Small intestine (tissue), 16 donors: Measurements from ENCODE around the gene IHH. TPM values are rescaled to one million over a fixed set of nuclear protein-coding genes. Genes with fewer than 3 reads are reported as not detected.

Experiments
- DNase-seq, 2 donors: peaks; one replicate each; pipeline versions ENCODE4 v3.0.0 to v3.0.0-alpha.2; 2013
- FAIRE-seq: peaks from 2 replicates; lab custom pipeline; 2012; peaks lifted over from hg19 to GRCh38; lab: Jason Lieb, UNC
- H3K27ac ChIP-seq, 3 donors: one replicate each; pipeline ENCODE4 v1.5.1; 2013; ENCODE audit warnings: low read length in 2 of 3, mild to moderate bottlenecking in 2 of 3, control low read depth in 1 of 3, inconsistent platforms in 1 of 3, low read depth in 1 of 3, moderate library complexity in 1 of 3
- H3K27me3 ChIP-seq, 3 donors: one replicate each; pipeline ENCODE4 v1.6.1; 2013; ENCODE audit warnings: low read length in 3 of 3, inconsistent platforms in 1 of 3; ENCODE audit not compliant: control insufficient read depth in 3 of 3, insufficient read depth in 3 of 3
- H3K36me3 ChIP-seq, 3 donors: one replicate each; pipeline ENCODE4 v1.6.1; 2013; ENCODE audit warnings: low read length in 3 of 3, inconsistent platforms in 1 of 3, low read depth in 1 of 3, mild to moderate bottlenecking in 1 of 3, moderate library complexity in 1 of 3; ENCODE audit not compliant: control insufficient read depth in 3 of 3, insufficient read depth in 2 of 3
- H3K4me1 ChIP-seq, 3 donors: one replicate each; pipeline ENCODE4 v1.6.1; 2013; ENCODE audit warnings: low read length in 2 of 3, inconsistent platforms in 1 of 3, low read depth in 1 of 3, mild to moderate bottlenecking in 1 of 3, moderate library complexity in 1 of 3; ENCODE audit not compliant: control insufficient read depth in 3 of 3, insufficient read depth in 2 of 3
- H3K4me3 ChIP-seq, 3 donors: one replicate each; pipeline ENCODE4 v1.5.1; 2013; ENCODE audit warnings: low read length in 3 of 3, control low read depth in 1 of 3, inconsistent platforms in 1 of 3, low read depth in 1 of 3, mild to moderate bottlenecking in 1 of 3, moderate library complexity in 1 of 3
- H3K9me3 ChIP-seq, 2 donors: one replicate each; pipeline ENCODE4 v1.6.1; 2013; ENCODE audit warnings: low read depth in 1 of 2, low read length in 1 of 2; ENCODE audit not compliant: control insufficient read depth in 2 of 2, insufficient read depth in 1 of 2
- WGBS, 3 donors: extraction: QIAGEN DNeasy Blood & Tissue Kit; methylation state at CpG; one replicate each; pipeline ENCODE4 v1.1.7; 2013; 5-methylcytosine and 5-hydroxymethylcytosine counted together
- long read RNA-seq, 10 donors: transcript quantifications; one replicate each; lab custom pipeline, GENCODE V29; 2026
- polyA plus RNA-seq, 4 donors: library from polyadenylated mRNA; stranded (reverse) in 3 of 4; unstranded in 1 of 4; fragments of 200-250 nt in 3 of 4; fragments of 120-200 nt in 1 of 4; gene quantifications; one replicate each; pipeline versions ENCODE4 v1.2.1 to v1.2.3, GENCODE V29; 2013
- donor health status: healthy with polysubstance abuse.
- donor health status: control.
- donor health status: control.
- donor health status: Bipolar disorder and iron deficiency.
- donor health status: healthy.

IHH gene
- polyA plus RNA-seq, result 10 to 100 TPM; 13.5 to 95.4 (median 29.1) TPM
- long read RNA-seq, donor 1, result 0 reads
- long read RNA-seq, donor 2, transcript IHH-201 (3 exons, 2,023 nt), result major isoform, 6 of 6 reads
- long read RNA-seq, donor 2, partial matches to known transcripts, result 0 of 6 reads
- long read RNA-seq, donor 2, other reads (novel, unspliced or antisense), result 0 of 6 reads
- long read RNA-seq, donor 3, transcript IHH-201 (3 exons, 2,023 nt), result major isoform, 5 of 5 reads
- long read RNA-seq, donor 3, partial matches to known transcripts, result 0 of 5 reads
- long read RNA-seq, donor 3, other reads (novel, unspliced or antisense), result 0 of 5 reads
- long read RNA-seq, donor 4, result 0 reads
- long read RNA-seq, donor 5, partial matches to known transcripts, result 0 of 2 reads
- long read RNA-seq, donor 5, other reads (novel, unspliced or antisense), result 0 of 2 reads
- long read RNA-seq, donor 6, transcript IHH-201 (3 exons, 2,023 nt), result major isoform, 13 of 13 reads
- long read RNA-seq, donor 6, partial matches to known transcripts, result 0 of 13 reads
- long read RNA-seq, donor 6, other reads (novel, unspliced or antisense), result 0 of 13 reads
- long read RNA-seq, donor 7, result 0 reads
- long read RNA-seq, donor 8, result 0 reads
- long read RNA-seq, donor 9, partial matches to known transcripts, result 0 of 2 reads
- long read RNA-seq, donor 9, other reads (novel, unspliced or antisense), result 0 of 2 reads
- long read RNA-seq, donor 10, transcript IHH-201 (3 exons, 2,023 nt), result major isoform, 25 of 25 reads
- long read RNA-seq, donor 10, partial matches to known transcripts, result 0 of 25 reads
- long read RNA-seq, donor 10, other reads (novel, unspliced or antisense), result 0 of 25 reads

GRCh38 chr2:219060821-219061791 lies at the start of gene IHH:
Gene IHH (minus strand): TSS chr2:219060921. CDS start chr2:219060467, 454 bp downstream.
- H3K4me1 ChIP-seq, result peaks cover 0 to 27% (median 9%) of the 10 kb centered on the region in 3 donors
- H3K27ac ChIP-seq, result peak within 1 kb of the TSS; percentile 10 to 94 (median 86)
- no peaks in the 10 kb centered on the region for H3K9me3 ChIP-seq
- peaks cover 0 to 34% (median 32%) of the 10 kb centered on the region in 3 donors for H3K27me3 ChIP-seq
- DNase-seq (peak; percentile 88 to 91), FAIRE-seq (no peak)
- H3K36me3 ChIP-seq, result peaks cover 0 to 38% (median 0%) of the 10 kb centered on the region in 3 donors
- H3K4me3 ChIP-seq, result peak within 1 kb of the TSS; percentile 63 to 99 (median 91)
- 2% methylated on average over 32 to 76 of the region's 76 CpGs for WGBS, 3 donors

DNA sequence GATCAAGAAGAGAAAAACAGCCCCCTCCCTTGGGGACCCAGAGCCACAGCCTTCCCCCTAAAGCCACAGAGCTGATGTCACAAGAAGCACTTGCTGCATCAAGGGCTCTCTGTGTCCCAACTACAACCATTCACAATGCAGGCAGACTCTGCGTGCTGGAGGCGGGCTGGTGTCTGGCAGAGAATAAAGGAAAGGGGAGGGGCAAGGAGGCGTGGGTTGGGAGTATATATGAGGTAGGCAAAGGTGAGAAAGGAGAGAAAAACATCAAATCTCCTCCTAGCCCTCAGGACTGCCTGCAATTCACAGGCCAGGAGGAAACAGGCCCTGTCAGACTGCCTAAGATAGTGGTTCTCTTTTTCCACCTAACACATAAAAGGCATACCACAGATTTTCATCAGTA lies 48.8 kb upstream of the IHH start:
- H3K36me3 ChIP-seq, result peaks cover 0 to 3% (median 0%) of the 10 kb centered on the region in 3 donors
- no peaks in the 10 kb centered on the region for H3K9me3 ChIP-seq
- 16 to 52% (median 29%) methylated on average over 3 of the region's 3 CpGs for WGBS, 3 donors
- H3K27me3 ChIP-seq, result no peaks in the 10 kb centered on the region
- FAIRE-seq (no peak), DNase-seq (peak; percentile 61 to 82)
- no peak overlapping the region for H3K4me3 ChIP-seq
- H3K4me1 ChIP-seq, result peaks cover 5 to 56% (median 10%) of the 10 kb centered on the region in 3 donors
- H3K27ac ChIP-seq, result peak overlapping the region in 1 of 3 donors; percentile 56

- Histone ChIP-seq H3K36me3 (peaks cover 0 to 3% (median 0%) of the 10 kb centered on the region in 3 donors), H3K4me1 (peaks cover 5 to 52% (median 10%) of the 10 kb centered on the region in 3 donors), H3K27me3 (no peaks in the 10 kb centered on the region), H3K9me3 (no peaks in the 10 kb centered on the region), H3K4me3 (no peak overlapping the region), H3K27ac (no peak overlapping the region)
- 49 to 51% (median 50%) methylated on average over 8 of the region's 8 CpGs for WGBS, 3 donors
- no peak for FAIRE-seq
- no peak for DNase-seq
Observed at GRCh38 chr2:219107758-219108157, 47.0 kb upstream of the IHH start.

DNA sequence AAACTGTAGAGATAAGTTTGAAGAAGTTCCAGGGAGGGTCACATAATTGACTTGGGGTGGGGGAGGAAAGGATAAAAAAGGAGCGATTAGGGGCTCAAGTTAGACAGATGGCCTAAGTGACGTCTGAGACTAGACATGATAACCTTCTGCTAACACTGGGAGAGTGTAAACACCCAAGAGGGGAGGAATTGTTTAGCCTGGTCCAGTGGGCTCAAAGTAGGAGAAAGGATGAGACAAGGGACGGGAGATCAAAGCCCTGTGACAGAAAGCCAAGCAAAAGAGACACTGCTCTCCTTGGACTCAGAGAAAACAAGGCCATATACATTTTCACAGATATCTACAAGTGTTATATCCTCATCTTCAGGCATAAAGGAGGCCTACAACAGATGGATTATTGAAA lies 45.5 kb upstream of the IHH start:
- H3K4me3 ChIP-seq, result no peak overlapping the region
- DNase-seq, result no peak
- H3K27me3 ChIP-seq, result no peaks in the 10 kb centered on the region
- 81 to 86% (median 84%) methylated on average over 3 of the region's 3 CpGs for WGBS, 3 donors
- no peaks in the 10 kb centered on the region for H3K9me3 ChIP-seq
- peaks cover 0 to 9% (median 0%) of the 10 kb centered on the region in 3 donors for H3K36me3 ChIP-seq
- no peak overlapping the region for H3K27ac ChIP-seq
- no peak for FAIRE-seq
- H3K4me1 ChIP-seq, result peaks cover 0 to 37% (median 6%) of the 10 kb centered on the region in 3 donors

DNA sequence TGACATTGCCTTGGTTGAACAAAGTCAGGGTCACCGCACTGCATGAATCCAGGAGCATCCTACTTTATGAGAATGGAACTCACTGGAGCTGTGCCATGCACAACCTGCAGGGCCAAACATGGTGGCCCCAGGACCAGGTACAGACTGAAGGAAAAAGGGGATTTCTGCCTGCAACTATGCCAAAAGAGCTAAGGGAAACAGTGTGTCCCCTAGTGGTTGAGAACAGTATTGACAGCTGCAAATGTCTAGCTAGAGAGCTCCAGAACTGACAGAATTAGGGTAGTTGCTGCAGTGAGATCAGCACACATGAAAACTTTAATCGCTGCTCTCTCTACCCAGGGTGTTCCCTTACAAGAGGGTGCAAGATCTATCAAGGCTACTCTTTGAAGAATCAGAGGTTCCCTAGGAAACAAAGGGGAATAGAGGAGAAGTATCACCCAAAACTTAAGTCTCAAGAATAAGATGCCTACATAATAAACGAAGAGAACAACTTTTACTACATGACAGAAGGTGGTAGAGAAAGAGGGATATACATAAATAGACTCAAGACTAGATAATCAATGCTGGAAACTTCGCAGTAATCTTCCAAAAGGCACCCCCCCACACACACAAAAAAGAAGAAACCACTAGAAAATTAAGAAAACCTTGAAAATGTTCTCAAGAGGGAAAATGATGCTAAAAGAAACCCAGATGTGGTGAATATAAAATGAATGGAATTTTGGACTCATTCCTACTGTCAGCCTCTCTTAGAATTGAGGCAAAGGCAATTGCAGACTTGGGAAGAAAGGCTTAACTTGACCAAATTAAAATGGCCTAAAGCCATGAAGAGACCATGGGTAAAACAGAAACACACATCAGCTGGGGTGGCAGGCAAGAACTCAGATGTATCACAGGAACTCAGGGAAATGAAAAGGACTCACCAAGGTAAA lies 43.6 kb upstream of the IHH start:
- H3K27me3 ChIP-seq, result no peaks in the 10 kb centered on the region
- peaks cover 0 to 7% (median 0%) of the 10 kb centered on the region in 3 donors for H3K36me3 ChIP-seq
- WGBS, 3 donors, result 78 to 86% (median 81%) methylated on average over 4 of the region's 4 CpGs
- H3K4me1 ChIP-seq, result peaks cover 0 to 19% (median 2%) of the 10 kb centered on the region in 3 donors
- no peak overlapping the region for H3K4me3 ChIP-seq
- no peak overlapping the region for H3K27ac ChIP-seq
- FAIRE-seq, result no peak
- DNase-seq, result peak in 1 of 2 donors; percentile 56
- no peaks in the 10 kb centered on the region for H3K9me3 ChIP-seq

GRCh38 chr2:219099329-219099728 lies 38.6 kb upstream of the IHH start:
- H3K9me3 ChIP-seq, result peaks cover 0 to 5% of the 10 kb centered on the region in 2 donors
- FAIRE-seq, result no peak
- no peak overlapping the region for H3K27ac ChIP-seq
- WGBS, 3 donors, result 81 to 96% (median 93%) methylated on average over 1 of the region's 1 CpG
- no peaks in the 10 kb centered on the region for H3K27me3 ChIP-seq
- H3K4me3 ChIP-seq, result no peak overlapping the region
- H3K4me1 ChIP-seq, result peaks cover 0 to 27% (median 2%) of the 10 kb centered on the region in 3 donors
- H3K36me3 ChIP-seq, result peaks cover 0 to 10% (median 0%) of the 10 kb centered on the region in 3 donors
- no peak for DNase-seq

- H3K4me1 ChIP-seq, result peaks cover 0 to 37% (median 2%) of the 10 kb centered on the region in 3 donors
- no peak for FAIRE-seq
- peaks cover 0 to 8% (median 0%) of the 10 kb centered on the region in 3 donors for H3K36me3 ChIP-seq
- peak; percentile 53 to 60 for DNase-seq
- no peak overlapping the region for H3K4me3 ChIP-seq
- peaks cover 0 to 10% of the 10 kb centered on the region in 2 donors for H3K9me3 ChIP-seq
- no peaks in the 10 kb centered on the region for H3K27me3 ChIP-seq
- WGBS, 3 donors, result 13 to 56% (median 32%) methylated on average over 1 of the region's 1 CpG
- peak overlapping the region in 2 of 3 donors; percentile 7 to 63 for H3K27ac ChIP-seq
Observed at GRCh38 chr2:219095406-219095935, 34.8 kb upstream of the IHH start.
